Central memory CD4-positive, alpha-beta T cell (primary cell): Measurements from ENCODE around the gene VPS8.
A peak's percentile ranks its signal among the peaks of the same experiment; 100 is the strongest.

Experiments
- DNase-seq: peaks from one replicate; pipeline ENCODE4 v3.0.0; 2022
- total RNA-seq, 3 experiments: gene quantifications; one replicate each; lab custom pipeline; 2026; lab: John Stamatoyannopoulos, UW

The VPS8 gene, protein sequence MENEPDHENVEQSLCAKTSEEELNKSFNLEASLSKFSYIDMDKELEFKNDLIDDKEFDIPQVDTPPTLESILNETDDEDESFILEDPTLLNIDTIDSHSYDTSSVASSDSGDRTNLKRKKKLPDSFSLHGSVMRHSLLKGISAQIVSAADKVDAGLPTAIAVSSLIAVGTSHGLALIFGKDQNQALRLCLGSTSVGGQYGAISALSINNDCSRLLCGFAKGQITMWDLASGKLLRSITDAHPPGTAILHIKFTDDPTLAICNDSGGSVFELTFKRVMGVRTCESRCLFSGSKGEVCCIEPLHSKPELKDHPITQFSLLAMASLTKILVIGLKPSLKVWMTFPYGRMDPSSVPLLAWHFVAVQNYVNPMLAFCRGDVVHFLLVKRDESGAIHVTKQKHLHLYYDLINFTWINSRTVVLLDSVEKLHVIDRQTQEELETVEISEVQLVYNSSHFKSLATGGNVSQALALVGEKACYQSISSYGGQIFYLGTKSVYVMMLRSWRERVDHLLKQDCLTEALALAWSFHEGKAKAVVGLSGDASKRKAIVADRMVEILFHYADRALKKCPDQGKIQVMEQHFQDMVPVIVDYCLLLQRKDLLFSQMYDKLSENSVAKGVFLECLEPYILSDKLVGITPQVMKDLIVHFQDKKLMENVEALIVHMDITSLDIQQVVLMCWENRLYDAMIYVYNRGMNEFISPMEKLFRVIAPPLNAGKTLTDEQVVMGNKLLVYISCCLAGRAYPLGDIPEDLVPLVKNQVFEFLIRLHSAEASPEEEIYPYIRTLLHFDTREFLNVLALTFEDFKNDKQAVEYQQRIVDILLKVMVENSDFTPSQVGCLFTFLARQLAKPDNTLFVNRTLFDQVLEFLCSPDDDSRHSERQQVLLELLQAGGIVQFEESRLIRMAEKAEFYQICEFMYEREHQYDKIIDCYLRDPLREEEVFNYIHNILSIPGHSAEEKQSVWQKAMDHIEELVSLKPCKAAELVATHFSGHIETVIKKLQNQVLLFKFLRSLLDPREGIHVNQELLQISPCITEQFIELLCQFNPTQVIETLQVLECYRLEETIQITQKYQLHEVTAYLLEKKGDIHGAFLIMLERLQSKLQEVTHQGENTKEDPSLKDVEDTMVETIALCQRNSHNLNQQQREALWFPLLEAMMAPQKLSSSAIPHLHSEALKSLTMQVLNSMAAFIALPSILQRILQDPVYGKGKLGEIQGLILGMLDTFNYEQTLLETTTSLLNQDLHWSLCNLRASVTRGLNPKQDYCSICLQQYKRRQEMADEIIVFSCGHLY (N-terminal part only)
- total RNA-seq: 28.9 to 130 (median 72.6) reads per million in 3 experiments

GRCh38 chr3:184811999-184812661 is at the start of gene VPS8:
Gene VPS8 (plus strand): TSS chr3:184812166. CDS start chr3:184824633, 12,467 bp downstream.
- DNase-seq: peak; percentile 96

- no peak for DNase-seq
These were observed 47.8 kb upstream of the VPS8 start for GRCh38 chr3:184764191-184764590.

GRCh38 chr3:184765047-184765729 is 46.8 kb upstream of the VPS8 start:
- no peak for DNase-seq

GRCh38 chr3:184765730-184766074 is 46.3 kb upstream of the VPS8 start:
- DNase-seq: no peak

DNA sequence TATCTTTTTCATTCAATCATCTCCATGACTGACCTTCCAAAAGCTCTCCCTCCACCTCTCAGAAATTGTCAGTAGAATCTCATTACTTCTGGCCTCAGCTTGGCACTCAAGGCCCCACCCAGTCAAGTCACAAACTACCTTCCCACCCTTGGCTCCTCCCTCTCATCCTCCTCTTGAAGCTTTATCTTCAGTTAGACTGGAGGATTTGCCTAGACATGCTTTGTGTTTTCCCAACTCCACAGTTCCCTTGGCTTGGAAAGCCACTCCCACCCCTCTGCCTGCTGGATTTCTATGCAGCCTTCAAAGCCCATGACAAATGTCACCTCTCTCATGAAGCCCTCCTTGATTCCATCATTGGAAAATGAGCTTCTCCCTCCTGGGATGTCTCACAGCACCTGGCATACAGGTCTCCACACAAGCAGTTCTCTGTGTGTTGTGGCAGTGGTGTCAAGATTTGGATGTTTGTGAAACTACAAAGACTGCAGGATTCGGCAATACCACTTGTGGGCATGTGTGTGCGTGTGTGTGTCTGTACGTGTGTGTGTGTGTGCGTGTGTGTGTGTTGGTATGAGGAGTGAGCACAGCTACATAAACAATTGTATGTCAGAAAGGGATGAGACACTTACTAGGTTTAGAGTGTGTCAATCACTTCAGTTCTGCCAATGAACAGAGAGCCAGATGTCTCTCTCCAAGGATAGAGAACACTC is 45.3 kb upstream of the VPS8 start:
- DNase-seq: no peak

- no peak for DNase-seq
These were observed 44.6 kb upstream of the VPS8 start for GRCh38 chr3:184767377-184767776.

GRCh38 chr3:184769382-184770170 is 42.4 kb upstream of the VPS8 start:
- DNase-seq: no peak

DNA sequence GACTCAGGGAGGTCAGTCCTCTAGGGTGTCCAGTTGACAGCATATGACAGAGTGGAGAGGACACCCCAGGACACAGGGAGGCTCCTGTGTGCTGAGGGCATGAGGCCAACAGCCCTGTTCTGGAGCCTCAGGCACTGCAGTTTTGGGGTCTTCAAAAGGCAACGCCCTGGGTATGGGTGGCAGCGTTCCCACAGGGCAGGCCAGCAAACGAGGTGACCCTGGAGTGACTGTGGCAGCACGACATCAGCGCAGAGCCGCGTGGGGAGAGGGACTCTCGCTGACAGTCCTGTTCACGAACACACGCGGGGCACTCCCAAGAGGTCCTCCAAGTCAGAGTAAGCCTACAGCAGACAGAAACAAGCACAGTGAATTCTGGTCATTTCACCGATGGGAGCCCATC is 41.4 kb upstream of the VPS8 start:
- DNase-seq: no peak

GRCh38 chr3:184771301-184772127 is 40.5 kb upstream of the VPS8 start:
- DNase-seq: no peak

GRCh38 chr3:184772667-184773272 is 39.2 kb upstream of the VPS8 start:
- DNase-seq: no peak

DNA sequence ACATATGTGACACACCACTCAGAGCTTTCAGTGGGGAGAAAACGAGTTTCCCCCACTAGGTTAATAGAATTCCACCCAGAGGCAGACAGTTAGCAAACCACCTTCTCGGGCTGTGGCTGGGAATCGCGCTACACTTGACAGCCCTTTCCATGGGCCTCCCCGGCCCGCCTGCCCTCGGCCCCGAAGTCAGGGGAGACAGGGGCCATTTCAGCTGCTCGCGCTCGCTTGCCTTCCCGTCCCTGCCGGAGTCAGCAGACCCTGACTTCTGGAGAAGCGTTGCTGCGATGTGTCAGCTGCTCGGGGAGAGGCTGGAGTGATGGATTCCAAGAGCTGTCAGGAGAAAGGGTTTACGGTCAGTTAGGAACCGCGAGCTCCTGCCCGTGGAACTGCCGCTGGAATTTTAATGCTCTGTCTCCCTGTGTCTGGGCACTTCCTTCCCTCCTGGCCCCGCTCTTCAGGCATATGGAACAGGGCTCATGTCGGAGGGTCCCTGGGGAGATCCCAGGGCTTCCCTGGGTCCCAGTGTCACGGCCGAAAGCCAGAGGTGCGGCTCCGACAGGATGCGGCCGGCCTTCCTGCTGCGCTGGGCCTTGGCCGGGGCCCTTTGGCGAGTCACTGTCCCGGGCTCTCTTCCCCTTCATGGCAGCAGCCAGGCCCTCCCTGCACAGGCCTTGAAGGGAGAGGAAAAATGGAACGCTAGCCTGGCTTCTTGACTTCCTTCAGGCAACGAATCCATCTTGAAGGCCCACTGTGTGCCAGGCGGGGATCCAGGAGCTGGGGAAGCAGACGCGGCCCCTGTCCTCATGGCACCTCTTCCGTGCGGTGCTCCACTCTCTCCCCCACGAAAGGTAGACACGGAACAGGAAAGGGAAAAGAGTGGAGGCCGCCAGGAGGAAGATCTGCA is 38.4 kb upstream of the VPS8 start:
- DNase-seq: no peak

DNA sequence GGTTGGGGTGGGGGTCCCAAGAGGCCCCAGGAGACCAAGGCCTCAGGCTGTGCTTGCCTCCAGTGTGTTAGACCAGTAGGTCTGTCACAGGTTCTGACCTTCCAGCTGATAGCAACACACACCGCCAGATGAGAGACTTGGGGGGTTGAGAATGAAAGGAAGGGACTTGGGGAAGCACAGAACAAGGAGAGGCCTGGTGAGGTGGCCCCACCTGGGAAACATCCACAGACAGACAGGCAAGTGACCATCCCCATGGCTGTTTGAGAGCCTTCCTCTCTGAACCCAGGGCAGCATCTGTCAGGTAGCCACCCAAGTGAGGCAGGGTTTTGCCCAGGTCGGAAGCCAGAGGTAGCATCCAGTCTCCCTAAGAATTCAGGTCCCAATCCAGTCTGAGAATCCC is 35.0 kb upstream of the VPS8 start:
- no peak for DNase-seq

DNA sequence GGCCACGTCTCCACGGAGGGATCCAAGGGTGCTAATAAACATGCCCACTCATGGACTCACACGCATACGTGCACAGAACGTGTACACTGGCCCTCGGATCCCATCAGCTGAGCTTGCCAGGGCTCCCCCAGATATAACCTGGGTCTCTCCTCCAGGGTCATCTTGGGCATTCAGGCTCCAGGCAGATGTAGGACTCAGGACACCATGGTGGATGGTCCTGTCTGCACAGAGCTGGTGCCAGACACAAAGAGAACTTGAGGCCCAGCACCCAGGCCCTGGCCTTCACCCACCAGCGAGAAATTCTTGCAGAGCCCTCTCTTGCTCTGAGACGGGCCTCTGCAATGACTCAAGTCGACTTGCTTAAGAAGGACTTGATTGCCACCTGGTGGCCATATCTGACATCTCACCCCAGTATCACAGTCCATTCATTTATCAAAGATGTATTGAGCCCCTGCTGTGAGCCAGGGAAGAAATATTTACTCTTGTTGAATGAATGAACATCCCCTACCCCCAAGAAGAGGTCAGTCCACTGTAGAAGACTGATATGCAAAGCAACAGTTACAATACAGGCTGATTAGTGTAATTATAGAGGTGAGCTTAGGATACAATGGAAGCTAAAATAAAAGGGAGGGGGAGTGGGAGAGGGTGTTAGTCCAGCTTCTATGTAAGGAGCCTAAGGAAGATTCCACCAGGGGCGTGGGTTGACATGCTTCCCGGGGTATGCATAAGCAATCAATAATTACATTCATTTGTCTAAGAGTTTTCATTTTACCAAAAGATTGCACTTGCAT is 34.2 kb upstream of the VPS8 start:
- peak; percentile 76 for DNase-seq

DNA sequence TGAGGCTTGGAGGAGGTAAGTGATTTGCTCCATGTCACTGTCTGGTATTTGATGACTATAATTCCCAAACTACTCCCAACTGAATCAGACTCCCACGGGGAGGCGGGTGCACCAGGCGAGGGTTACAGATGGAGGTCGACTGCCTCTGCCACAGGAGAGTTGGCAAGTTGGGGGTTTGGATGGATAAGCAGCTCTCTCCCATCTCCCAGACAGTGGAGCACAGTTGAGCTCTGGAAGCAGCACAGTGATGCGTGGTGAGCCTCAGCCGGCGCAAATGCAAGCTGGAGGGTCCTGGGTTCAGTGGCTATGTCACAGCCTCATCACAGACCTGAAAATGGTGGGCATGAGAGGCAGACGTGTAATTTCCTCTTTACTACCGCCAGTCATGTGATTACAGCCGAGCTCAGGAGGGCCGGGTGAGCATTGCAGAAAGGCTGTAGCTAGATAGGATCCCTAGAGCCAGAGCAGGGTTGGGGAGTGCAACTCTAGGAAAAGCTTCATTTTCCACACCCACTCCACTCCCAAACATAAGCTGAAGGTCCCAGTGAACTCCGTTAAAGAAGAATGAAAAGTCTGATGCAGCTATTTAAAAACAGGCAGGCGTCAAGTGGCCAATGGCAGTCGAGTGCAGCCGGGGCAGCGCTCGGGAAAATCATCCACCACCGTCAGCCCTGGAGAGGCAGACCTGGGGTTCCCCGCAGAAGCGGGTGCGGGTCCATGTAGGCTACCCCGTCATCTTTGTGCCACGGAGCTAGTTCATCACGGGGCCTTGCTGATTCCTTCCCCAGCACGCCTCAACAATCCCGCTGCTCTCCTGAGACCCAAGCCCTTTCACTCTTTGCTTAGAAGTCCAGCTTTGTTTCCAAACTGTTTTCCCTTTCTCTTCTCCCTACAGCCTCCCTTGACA is 33.3 kb upstream of the VPS8 start:
- no peak for DNase-seq

- DNase-seq: no peak
These were observed 30.9 kb upstream of the VPS8 start for GRCh38 chr3:184780981-184781515.

- no peak for DNase-seq
These were observed 30.2 kb upstream of the VPS8 start for GRCh38 chr3:184781801-184782200.
